GM12878 (cell line): ENCODE results near the gene ATXN8OS. TPM values are rescaled to one million over a fixed set of nuclear protein-coding genes. Genes with fewer than 3 reads are reported as not detected.

Experiments
- ATAC-seq: fragments of 200-7000 bp; cut with Tn5 transposase; 3 replicates; pipeline ENCODE4 v1.9.1; 2020; ENCODE audit warnings: mild to moderate bottlenecking, moderate library complexity
- BruUV-seq: library from RNA; stranded (reverse); fragments of 400-500 nt; replicated peaks from 2 replicates; lab custom pipeline; 2021; lab: Mats Ljungman, UMichigan
- CTCF ChIA-PET: fragments of 300-600 bp; sonication (Branson Sonifier 250); formaldehyde crosslinking; extraction: SDS; loops from one replicate; lab custom pipeline; 2021; ENCODE audit warnings: inconsistent platforms; lab: Yijun Ruan, JAX
- POLR2A ChIA-PET: fragments of 350-600 bp; formaldehyde crosslinking; extraction: SDS; loops from one replicate; lab custom pipeline; 2021; ENCODE audit warnings: inconsistent platforms; lab: Charles Lee
- RAD21 ChIA-PET: fragments of 300-600 bp; sonication (Branson Sonifier 250); formaldehyde crosslinking; loops from one replicate; lab custom pipeline; 2023; ENCODE audit warnings: antibody characterized with exemption; ENCODE audit not compliant: unreplicated experiment; lab: Charles Lee
- SMC1A ChIA-PET: fragments of 300-600 bp; sonication (Branson Sonifier 250); formaldehyde crosslinking; loops from one replicate; lab custom pipeline; 2023; ENCODE audit not compliant: unreplicated experiment, uncharacterized antibody; lab: Charles Lee
- DNase-seq: peaks from one replicate; pipeline ENCODE4 v3.0.0-alpha.2; 2011; ENCODE audit warnings: low read depth, low spot score
- FAIRE-seq: peaks from 3 replicates; lab custom pipeline; 2011; peaks lifted over from hg19 to GRCh38; lab: Jason Lieb, UNC
- H2AFZ ChIP-seq: 2 replicates; pipeline ENCODE4 v1.6.0; 2011; ENCODE audit warnings: low read depth, low read length, control low read depth; ENCODE audit not compliant: control insufficient read depth
- H3K27ac ChIP-seq: 2 replicates; pipeline ENCODE4 v1.5.1; 2011; ENCODE audit warnings: control low read depth; ENCODE audit not compliant: control insufficient read depth, insufficient read depth
- H3K27me3 ChIP-seq, 2 experiments: replicated peaks in 1 of 2; 2 replicates each; pipeline versions ENCODE4 v1.6.0 to v1.6.1; 2011; ENCODE audit warnings: low read length in 1 of 2; ENCODE audit not compliant: control insufficient read depth in 2 of 2, insufficient read depth in 2 of 2
- H3K36me3 ChIP-seq, 2 experiments: 2 replicates each; pipeline ENCODE4 v1.5.1; 2011; ENCODE audit warnings: low read length in 1 of 2; ENCODE audit not compliant: control insufficient read depth in 2 of 2, insufficient read depth in 2 of 2
- H3K4me1 ChIP-seq: 2 replicates; pipeline ENCODE4 v1.6.1; 2011; ENCODE audit warnings: mild to moderate bottlenecking, low read length, moderate library complexity, mixed read lengths; ENCODE audit not compliant: control insufficient read depth, insufficient read depth
- H3K4me2 ChIP-seq: 2 replicates; pipeline ENCODE4 v1.6.0; 2011; ENCODE audit warnings: control low read depth; ENCODE audit not compliant: control insufficient read depth, insufficient read depth
- H3K4me3 ChIP-seq: fragments of 200-600 bp; sonication (generic); 2 replicates; pipeline ENCODE4 v1.5.1; 2016
- H3K79me2 ChIP-seq: 2 replicates; pipeline ENCODE4 v1.6.0; 2011; ENCODE audit warnings: low read length; ENCODE audit not compliant: control insufficient read depth, insufficient read depth
- H3K9ac ChIP-seq: 2 replicates; pipeline ENCODE4 v1.8.0; 2011; ENCODE audit warnings: low read length, control low read depth, mixed read lengths; ENCODE audit not compliant: control insufficient read depth, insufficient read depth
- H3K9me3 ChIP-seq: replicated peaks from 3 replicates; pipeline ENCODE4 v1.5.1; 2011; ENCODE audit warnings: mild to moderate bottlenecking, low read length; ENCODE audit not compliant: control insufficient read depth, insufficient read depth
- H4K20me1 ChIP-seq: 2 replicates; pipeline ENCODE4 v1.6.0; 2011; ENCODE audit not compliant: control insufficient read depth, insufficient read depth
- ATF7 ChIP-seq: fragments of 450-650 bp; IDR thresholded peaks from 2 replicates; pipeline ENCODE4 v1.6.1; 2016; ENCODE audit warnings: low read depth, mild to moderate bottlenecking
- BMI1 ChIP-seq: fragments of 450-650 bp; IDR thresholded peaks from 2 replicates; pipeline ENCODE4 v1.6.1; 2016; ENCODE audit warnings: mild to moderate bottlenecking, moderate library complexity, borderline replicate concordance
- CHD4 ChIP-seq: fragments of 200-600 bp; sonication (generic); IDR thresholded peaks from 2 replicates; pipeline ENCODE4 v1.6.1; 2016; ENCODE audit warnings: mild to moderate bottlenecking
- ESRRA ChIP-seq: IDR thresholded peaks from 2 replicates; pipeline ENCODE4 v1.6.1; 2012; ENCODE audit warnings: mild to moderate bottlenecking, low read length, improper control_type of control experiment
- KAT2A ChIP-seq: conservative IDR thresholded peaks from 2 replicates; pipeline ENCODE4 v1.6.1; 2011; ENCODE audit warnings: low read depth, low read length; ENCODE audit not compliant: control insufficient read depth
- NBN ChIP-seq: fragments of 450-650 bp; IDR thresholded peaks from 2 replicates; pipeline ENCODE4 v1.6.1; 2016
- NFIC ChIP-seq: IDR thresholded peaks from 2 replicates; pipeline ENCODE4 v1.6.1; 2012; ENCODE audit warnings: low read depth, mild to moderate bottlenecking, inconsistent platforms, low read length, moderate library complexity
- PAX8 ChIP-seq: fragments of 450-650 bp; IDR thresholded peaks from 2 replicates; pipeline ENCODE4 v1.6.1; 2017; ENCODE audit warnings: mild to moderate bottlenecking, moderate library complexity
- POLR2AphosphoS5 ChIP-seq: IDR thresholded peaks from 2 replicates; pipeline ENCODE4 v1.6.1; 2011; ENCODE audit warnings: mild to moderate bottlenecking, low read length, inconsistent platforms
- SUZ12 ChIP-seq: fragments of 200-600 bp; sonication (generic); IDR thresholded peaks from one replicate; pipeline ENCODE4 v1.6.1; 2018; ENCODE audit warnings: antibody characterized with exemption, mild to moderate bottlenecking; ENCODE audit not compliant: unreplicated experiment
- ZBED1 ChIP-seq: IDR thresholded peaks from 2 replicates; pipeline ENCODE4 v1.6.1; 2016; ENCODE audit warnings: borderline replicate concordance
- ZNF384 ChIP-seq: IDR thresholded peaks from 2 replicates; pipeline ENCODE4 v1.6.1; 2012; ENCODE audit warnings: low read depth, mild to moderate bottlenecking, low read length, improper control_type of control experiment, borderline replicate concordance
- WGBS: methylation state at CpG from one replicate; pipeline ENCODE4 v1.1.6; 2016; ENCODE audit warnings: low lambda C conversion rate; ENCODE audit not compliant: insufficient replicate concordance, insufficient coverage; ENCODE audit errors: missing lambda C conversion rate; 5-methylcytosine and 5-hydroxymethylcytosine counted together
- in situ Hi-C: fragments of 300-500 bp; cut with MboI; formaldehyde crosslinking; loops from 9 replicates; pipeline ENCODE4 v1.14.3; 2018; ENCODE audit warnings: mixed read lengths
- intact Hi-C: fragments of 100-400 bp; cut with micrococcal nuclease; formaldehyde crosslinking; loops from one replicate; pipeline ENCODE4 v1.14.2; 2022; ENCODE audit not compliant: unreplicated experiment
- polyA plus RNA-seq, 11 experiments: library from polyadenylated mRNA; depleted of rRNA in 4 of 11; unstranded in 6 of 11; stranded (reverse) in 5 of 11; fragments of >200 nt; fragmentation: Nextera tagmentation in 4 of 11; fragmentation: Illumina TruSeq in 1 of 11; extraction: Ambion mirVana in 4 of 11; extraction: Trizol in 1 of 11; gene quantifications; 1 replicate in 1 of 11; 2 replicates in 10 of 11; pipeline versions ENCODE4 v1.2.1 to v1.2.3, GENCODE V29; 2011 to 2016; ENCODE audit warnings: inconsistent platforms in 2 of 11, missing spikeins in 2 of 11, low read depth in 1 of 11
- total RNA-seq, 4 experiments: library from RNA; depleted of rRNA in 3 of 4; stranded (reverse); fragments of >200 nt in 3 of 4; fragmentation: Illumina TruSeq in 1 of 4; extraction: Trizol in 1 of 4; gene quantifications; 2 replicates each; pipeline versions ENCODE4 v1.2.1 to v1.2.3, GENCODE V29; 2013 to 2021
- TF ChIP-seq, protein P1 (sequence below): IDR thresholded peaks from 2 replicates; pipeline ENCODE4 v1.6.1; 2012; ENCODE audit warnings: mild to moderate bottlenecking, low read depth, low read length
- TF ChIP-seq, protein P2 (sequence below): fragments of 450-650 bp; IDR thresholded peaks from 2 replicates; pipeline ENCODE4 v1.6.1; 2017; ENCODE audit warnings: mild to moderate bottlenecking, low read depth, inconsistent platforms; ENCODE audit not compliant: poor library complexity, severe bottlenecking

Gene ATXN8OS
- total and polyA plus RNA-seq, 10 of the 15 experiments (the other 5 are each of a cell fraction or from before 2014, with no cell fraction given): not detected

DNA sequence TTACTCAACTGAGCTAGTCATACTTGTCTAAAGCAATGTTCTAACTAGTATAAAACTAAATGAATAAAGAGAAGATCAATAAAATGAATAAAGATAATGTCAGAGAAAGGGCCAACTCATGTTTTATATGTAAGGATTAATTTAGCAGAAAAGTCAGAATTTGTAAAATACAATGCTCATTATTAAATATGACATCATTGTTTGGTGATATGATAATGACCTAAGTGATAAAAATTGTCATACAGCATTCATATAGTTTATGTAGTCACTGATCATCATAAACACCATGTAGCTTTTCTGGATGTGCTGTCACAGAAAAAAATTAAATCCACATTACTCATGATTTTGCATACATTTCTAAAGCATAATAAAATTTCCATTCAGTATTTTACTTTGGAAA is 3.1 kb upstream of the ATXN8OS start:
- Histone ChIP-seq H3K4me3 (no peak overlapping the region), H3K36me3 (no peaks in the 10 kb centered on the region), H4K20me1 (no peaks in the 10 kb centered on the region), H3K79me2 (no peaks in the 10 kb centered on the region), H3K27me3 (no peaks in the 10 kb centered on the region; a peak in 1 of 4 replicates), H3K27ac (no peak overlapping the region), H3K9ac (no peak overlapping the region), H3K4me2 (no peak overlapping the region), H3K9me3 (no peaks in the 10 kb centered on the region), H2AFZ (no peak overlapping the region), H3K4me1 (no peaks in the 10 kb centered on the region)
- ATAC-seq: no peak
- intact Hi-C loops: no loop called here
- RAD21 ChIA-PET: no interaction called here
- no peak for DNase-seq
- SMC1A ChIA-PET: interaction anchor here (0.5 kb wide), 1 partner anchor 571 kb away, joined by 3 read pairs; no protein-coding TSS in a partner anchor
- TF ChIP-seq ATF7: 0 out of 2 replicates have a peak, but pooled peaks have one; percentile 22
- TF ChIP-seq ZNF384: no peak
- POLR2A ChIA-PET: no interaction called here
- no TSS peak for BruUV-seq
- FAIRE-seq: no peak
- CTCF ChIA-PET: no interaction called here
- in situ Hi-C loops: no loop called here

DNA sequence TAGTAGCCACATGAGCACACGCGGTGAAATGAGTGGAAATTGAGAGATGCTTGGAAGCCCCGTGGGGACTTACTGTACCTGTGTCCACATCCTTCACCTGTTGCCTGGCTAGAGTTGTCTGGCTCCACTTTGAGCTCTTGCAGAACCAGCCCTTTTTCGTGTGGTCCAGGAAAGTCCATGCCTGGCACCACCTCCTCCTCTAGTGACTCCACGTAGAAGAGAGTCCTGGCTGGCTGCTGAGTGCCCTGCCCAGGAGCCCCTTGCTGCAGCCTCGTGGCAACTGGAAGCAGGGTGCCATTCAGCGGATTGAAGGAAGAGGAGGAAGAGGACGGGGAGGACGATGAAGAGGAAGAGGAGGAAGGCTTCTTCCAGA is 515 bp upstream of the ATXN8OS start:
- no peaks in the 10 kb centered on the region for H3K79me2 ChIP-seq
- FAIRE-seq (no peak), ATAC-seq (no peak), DNase-seq (no peak)
- no peaks in the 10 kb centered on the region for H3K4me1 ChIP-seq
- 36% methylated on average over 9 of the region's 9 CpGs for WGBS
- intact Hi-C loops (no loop called here), in situ Hi-C loops (no loop called here)
- RAD21 ChIA-PET: no interaction called here
- no peaks in the 10 kb centered on the region for H3K36me3 ChIP-seq
- H2AFZ ChIP-seq: no peak overlapping the region
- SMC1A ChIA-PET: no interaction called here
- no peaks in the 10 kb centered on the region; a peak in 1 of 4 replicates for H3K27me3 ChIP-seq
- CTCF ChIA-PET: no interaction called here
- H4K20me1 ChIP-seq: no peaks in the 10 kb centered on the region
- H3K27ac ChIP-seq: no peak overlapping the region
- H3K4me3 ChIP-seq: no peak overlapping the region
- no peak overlapping the region for H3K4me2 ChIP-seq
- BruUV-seq: no TSS peak
- POLR2A ChIA-PET: no interaction called here
- no peak for TF ChIP-seq NBN
- TF ChIP-seq, protein P1, sequence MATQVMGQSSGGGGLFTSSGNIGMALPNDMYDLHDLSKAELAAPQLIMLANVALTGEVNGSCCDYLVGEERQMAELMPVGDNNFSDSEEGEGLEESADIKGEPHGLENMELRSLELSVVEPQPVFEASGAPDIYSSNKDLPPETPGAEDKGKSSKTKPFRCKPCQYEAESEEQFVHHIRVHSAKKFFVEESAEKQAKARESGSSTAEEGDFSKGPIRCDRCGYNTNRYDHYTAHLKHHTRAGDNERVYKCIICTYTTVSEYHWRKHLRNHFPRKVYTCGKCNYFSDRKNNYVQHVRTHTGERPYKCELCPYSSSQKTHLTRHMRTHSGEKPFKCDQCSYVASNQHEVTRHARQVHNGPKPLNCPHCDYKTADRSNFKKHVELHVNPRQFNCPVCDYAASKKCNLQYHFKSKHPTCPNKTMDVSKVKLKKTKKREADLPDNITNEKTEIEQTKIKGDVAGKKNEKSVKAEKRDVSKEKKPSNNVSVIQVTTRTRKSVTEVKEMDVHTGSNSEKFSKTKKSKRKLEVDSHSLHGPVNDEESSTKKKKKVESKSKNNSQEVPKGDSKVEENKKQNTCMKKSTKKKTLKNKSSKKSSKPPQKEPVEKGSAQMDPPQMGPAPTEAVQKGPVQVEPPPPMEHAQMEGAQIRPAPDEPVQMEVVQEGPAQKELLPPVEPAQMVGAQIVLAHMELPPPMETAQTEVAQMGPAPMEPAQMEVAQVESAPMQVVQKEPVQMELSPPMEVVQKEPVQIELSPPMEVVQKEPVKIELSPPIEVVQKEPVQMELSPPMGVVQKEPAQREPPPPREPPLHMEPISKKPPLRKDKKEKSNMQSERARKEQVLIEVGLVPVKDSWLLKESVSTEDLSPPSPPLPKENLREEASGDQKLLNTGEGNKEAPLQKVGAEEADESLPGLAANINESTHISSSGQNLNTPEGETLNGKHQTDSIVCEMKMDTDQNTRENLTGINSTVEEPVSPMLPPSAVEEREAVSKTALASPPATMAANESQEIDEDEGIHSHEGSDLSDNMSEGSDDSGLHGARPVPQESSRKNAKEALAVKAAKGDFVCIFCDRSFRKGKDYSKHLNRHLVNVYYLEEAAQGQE: no peak
- TF ChIP-seq SUZ12: no peak
- no peak for TF ChIP-seq ESRRA
- no peak for TF ChIP-seq NFIC
- TF ChIP-seq CHD4: no peak
- no peak for TF ChIP-seq POLR2AphosphoS5
- TF ChIP-seq KAT2A: no peak
- TF ChIP-seq, protein P2, sequence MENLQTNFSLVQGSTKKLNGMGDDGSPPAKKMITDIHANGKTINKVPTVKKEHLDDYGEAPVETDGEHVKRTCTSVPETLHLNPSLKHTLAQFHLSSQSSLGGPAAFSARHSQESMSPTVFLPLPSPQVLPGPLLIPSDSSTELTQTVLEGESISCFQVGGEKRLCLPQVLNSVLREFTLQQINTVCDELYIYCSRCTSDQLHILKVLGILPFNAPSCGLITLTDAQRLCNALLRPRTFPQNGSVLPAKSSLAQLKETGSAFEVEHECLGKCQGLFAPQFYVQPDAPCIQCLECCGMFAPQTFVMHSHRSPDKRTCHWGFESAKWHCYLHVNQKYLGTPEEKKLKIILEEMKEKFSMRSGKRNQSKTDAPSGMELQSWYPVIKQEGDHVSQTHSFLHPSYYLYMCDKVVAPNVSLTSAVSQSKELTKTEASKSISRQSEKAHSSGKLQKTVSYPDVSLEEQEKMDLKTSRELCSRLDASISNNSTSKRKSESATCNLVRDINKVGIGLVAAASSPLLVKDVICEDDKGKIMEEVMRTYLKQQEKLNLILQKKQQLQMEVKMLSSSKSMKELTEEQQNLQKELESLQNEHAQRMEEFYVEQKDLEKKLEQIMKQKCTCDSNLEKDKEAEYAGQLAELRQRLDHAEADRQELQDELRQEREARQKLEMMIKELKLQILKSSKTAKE: no peak
- no peak for TF ChIP-seq ZBED1
- TF ChIP-seq BMI1: no peak
- no peak for TF ChIP-seq PAX8
- H3K9me3 ChIP-seq: no peaks in the 10 kb centered on the region
- no peak overlapping the region for H3K9ac ChIP-seq
